ENCODE results near the gene SLC38A7.
A peak's percentile ranks its signal among the peaks of the same experiment; 100 is the strongest.
"Not testable (repeated sequence)": the region's sequence is repeated elsewhere in the genome, so short reads cannot be mapped to it uniquely, and the experiment has no call there.

The SLC38A7 gene

DNA sequence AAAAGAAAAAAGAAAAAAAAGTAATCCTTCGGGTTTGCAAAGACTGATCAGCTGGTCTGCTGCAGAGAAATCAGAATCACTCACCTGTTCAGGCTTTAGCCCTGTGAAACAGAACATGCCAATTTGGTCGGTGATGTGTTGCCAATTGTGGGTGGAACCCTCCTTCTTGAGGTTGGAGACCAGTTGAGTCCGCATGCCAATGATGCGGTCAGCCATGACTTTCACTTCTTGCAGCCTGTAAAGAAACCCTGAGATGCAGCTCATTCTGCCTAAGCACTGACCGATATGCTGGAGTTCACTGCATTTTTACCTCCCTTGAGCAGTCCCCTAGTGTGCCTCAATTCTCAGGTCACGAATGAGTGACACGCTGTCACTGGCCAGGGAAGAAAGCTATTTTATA is 24.8 kb upstream of the SLC38A7 start:
- TF ChIP-seq, protein P1, sequence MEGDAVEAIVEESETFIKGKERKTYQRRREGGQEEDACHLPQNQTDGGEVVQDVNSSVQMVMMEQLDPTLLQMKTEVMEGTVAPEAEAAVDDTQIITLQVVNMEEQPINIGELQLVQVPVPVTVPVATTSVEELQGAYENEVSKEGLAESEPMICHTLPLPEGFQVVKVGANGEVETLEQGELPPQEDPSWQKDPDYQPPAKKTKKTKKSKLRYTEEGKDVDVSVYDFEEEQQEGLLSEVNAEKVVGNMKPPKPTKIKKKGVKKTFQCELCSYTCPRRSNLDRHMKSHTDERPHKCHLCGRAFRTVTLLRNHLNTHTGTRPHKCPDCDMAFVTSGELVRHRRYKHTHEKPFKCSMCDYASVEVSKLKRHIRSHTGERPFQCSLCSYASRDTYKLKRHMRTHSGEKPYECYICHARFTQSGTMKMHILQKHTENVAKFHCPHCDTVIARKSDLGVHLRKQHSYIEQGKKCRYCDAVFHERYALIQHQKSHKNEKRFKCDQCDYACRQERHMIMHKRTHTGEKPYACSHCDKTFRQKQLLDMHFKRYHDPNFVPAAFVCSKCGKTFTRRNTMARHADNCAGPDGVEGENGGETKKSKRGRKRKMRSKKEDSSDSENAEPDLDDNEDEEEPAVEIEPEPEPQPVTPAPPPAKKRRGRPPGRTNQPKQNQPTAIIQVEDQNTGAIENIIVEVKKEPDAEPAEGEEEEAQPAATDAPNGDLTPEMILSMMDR (IDR thresholded peaks at IDR 0.05; ENCODE audit: low read depth, low read length, missing control alignments) = no peak
- H3K4me3 ChIP-seq (ENCODE audit: low read depth, low read length) = no peak overlapping the region
- DNase-seq (ENCODE audit: low read depth) = peak; percentile 71

DNA sequence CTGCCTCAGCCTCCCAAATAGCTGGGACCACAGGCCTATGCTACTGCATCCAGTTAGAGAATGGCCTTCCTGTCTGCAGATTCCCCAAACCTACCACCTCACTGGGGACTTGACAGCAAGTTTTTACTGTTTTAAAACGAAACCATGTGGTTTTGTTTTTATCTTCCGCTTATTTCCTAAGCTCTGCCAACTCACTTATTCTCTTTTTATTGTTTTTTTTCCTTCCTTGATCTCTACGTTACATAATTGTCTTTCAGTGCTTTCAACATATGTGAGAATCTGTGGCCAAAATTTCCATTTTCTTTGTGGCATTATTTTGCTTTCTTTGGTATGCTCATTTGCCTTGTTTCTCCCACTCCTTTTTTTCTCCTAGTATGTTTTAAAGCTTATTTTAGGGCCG is 14.6 kb upstream of the SLC38A7 start:
- no peak overlapping the region for H3K4me3 ChIP-seq (ENCODE audit: low read depth, low read length)
- TF ChIP-seq, protein P1 (IDR thresholded peaks at IDR 0.05; ENCODE audit: low read depth, low read length, missing control alignments) = no peak
- no peak for DNase-seq (ENCODE audit: low read depth)

DNA sequence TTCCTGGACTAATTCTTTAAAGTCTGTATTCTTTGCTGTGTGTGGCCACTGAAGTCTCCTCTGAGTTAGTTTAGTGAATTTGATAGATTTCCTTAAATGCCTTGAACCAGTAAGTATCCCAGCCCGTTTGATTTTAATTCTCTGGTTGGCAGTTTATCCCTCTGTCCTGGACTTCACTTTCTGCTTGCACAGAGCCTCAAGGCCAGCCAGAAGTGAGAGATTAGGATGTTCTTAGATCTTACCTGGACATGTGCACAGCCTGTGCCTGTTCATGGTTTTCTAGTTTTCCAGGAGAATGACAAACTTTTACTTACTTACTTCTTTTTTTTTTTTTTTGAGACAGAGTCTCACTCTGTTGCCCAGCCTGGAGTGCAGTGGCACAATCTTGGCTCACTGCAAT is 10.8 kb upstream of the SLC38A7 start:
- TF ChIP-seq, protein P1 (IDR thresholded peaks at IDR 0.05; ENCODE audit: low read depth, low read length, missing control alignments) = no peak
- DNase-seq (ENCODE audit: low read depth) = no peak
- H3K4me3 ChIP-seq (ENCODE audit: low read depth, low read length) = no peak overlapping the region

DNA sequence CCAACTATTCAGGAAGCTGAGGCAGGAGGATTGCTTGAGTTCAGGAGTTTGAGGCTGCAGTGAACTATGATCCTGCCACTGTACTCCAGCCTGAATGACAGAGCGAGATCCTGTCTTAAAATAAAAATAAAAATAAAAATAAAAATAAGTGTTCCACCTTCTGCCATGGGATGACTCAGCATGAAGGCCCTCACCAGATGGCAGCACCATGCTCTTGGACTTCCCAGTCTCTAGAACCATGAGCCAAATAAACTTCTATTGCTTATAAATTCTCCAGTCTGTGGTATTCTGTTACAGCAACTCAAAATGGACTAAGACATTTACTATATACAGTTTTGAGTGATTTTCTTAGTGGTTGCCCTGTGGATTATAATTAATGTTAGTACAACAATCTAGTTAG is 7.9 kb upstream of the SLC38A7 start:
- H3K4me3 ChIP-seq (ENCODE audit: low read depth, low read length) = no peak overlapping the region
- TF ChIP-seq, protein P1 (IDR thresholded peaks at IDR 0.05; ENCODE audit: low read depth, low read length, missing control alignments) = no peak
- DNase-seq (ENCODE audit: low read depth) = no peak

DNA sequence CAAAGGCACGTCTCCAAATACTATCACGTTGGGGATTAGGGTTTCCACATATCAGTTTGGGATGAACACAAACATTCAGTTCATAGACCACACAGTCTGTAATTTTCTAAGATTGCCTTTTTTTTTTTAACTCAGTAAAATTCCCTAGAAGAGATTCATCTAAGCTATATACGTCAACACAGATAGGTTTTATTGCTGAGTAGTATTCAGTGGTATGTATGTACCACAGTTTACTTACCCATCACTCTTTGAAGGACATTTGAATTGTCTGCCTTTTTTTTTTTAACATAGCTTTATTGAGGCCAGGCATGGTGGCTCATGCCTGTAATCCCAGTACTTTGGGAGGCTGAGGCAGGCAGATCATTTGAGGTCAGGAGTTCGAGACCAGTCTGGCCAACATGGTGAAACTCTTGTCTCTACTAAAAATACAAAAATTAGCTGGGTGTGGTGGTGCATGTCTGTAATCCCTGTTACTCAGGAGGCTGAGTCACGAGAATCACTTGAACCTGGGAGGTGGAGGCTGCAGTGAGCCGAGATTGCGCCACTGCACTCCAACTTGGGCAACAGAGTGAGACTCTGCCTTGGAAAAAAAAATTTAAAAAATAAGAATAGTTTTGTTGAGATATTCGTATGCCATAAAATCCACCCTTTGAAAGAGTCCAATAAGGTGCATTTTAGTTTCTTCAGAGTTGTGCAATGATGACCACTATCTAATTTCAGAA is 2.6 kb upstream of the SLC38A7 start:
- not testable (repeated sequence) for H3K4me3 ChIP-seq (ENCODE audit: low read depth, low read length); DNase-seq (ENCODE audit: low read depth)

DNA sequence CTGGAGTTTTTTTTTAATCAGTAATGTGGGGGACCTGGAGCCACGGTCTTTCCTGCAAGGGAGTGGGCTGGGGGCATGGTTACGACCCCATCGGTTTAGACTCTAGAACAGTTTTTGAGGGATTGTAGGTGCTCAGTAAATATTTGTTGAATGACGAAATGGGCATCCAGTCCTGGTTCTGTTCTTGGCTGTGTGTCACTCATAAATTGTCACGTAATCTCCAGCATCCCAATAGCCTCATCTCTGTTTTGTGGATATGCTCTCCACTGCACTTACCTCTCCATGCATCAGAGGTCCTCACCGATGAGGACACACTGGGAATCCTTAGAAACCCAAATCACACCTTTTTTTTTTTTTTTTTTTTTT is 497 bp upstream of the SLC38A7 start:
- no peak for DNase-seq (ENCODE audit: low read depth)
- TF ChIP-seq, protein P1 (IDR thresholded peaks at IDR 0.05; ENCODE audit: low read depth, low read length, missing control alignments) = no peak
- H3K4me3 ChIP-seq (ENCODE audit: low read depth, low read length) = peak overlapping the region; percentile 99; the same call in 1 of the 2 replicates

DNA sequence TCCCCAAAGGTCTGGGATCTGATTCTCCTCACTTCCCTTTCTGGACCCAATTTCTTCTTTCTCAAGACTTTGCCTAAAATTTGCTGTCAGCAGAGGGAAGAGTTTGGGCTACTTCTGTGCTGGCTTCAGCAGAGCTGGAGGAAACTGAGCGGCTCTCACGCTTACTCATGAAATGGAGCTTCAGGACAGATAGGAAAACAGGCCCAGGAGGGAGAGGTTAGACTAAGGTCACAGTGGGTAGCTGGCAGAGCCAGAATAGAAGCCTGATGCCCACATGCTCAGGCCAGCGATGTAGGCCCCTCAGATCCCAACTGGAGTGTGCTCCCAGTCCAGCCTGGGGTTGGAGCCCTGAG is 593 bp downstream of the SLC38A7 start:
- H3K4me3 ChIP-seq (ENCODE audit: low read depth, low read length) = peak overlapping the region; percentile 99
- TF ChIP-seq, protein P1 (IDR thresholded peaks at IDR 0.05; ENCODE audit: low read depth, low read length, missing control alignments) = no peak
- DNase-seq (ENCODE audit: low read depth) = no peak

Measured in GM12864 (cell line).